ENCODE measurements around the gene IL17C. TPM values are rescaled to one million over a fixed set of nuclear protein-coding genes. Genes with fewer than 3 reads are reported as not detected.
A peak's percentile ranks its signal among the peaks of the same experiment; 100 is the strongest.

The IL17C gene
- total and polyA plus RNA-seq, 2 donors (not counting 1 experiment from before 2014, with no cell fraction given): 1.3 to 1.5 TPM

DNA sequence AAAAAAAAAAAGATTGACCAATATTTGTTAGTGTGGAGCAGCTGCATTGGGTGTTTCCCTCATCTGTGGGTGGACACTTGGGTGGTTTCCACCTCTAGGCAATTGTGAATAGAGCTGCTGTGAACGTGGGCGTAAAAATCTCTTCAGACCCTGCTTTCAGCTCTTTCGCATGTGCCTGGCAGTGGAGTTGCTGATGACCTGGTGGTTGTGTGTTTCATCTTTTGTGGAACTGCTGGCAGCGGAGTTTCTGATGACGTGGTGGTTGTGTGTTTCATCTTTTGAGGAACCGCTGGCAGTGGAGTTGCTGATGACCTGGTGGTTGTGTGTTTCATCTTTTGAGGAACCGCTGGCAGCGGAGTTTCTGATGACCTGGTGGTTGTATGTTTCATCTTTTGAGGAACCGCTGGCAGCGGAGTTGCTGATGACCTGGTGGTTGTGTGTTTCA lies 46.8 kb upstream of the IL17C start:
- no peak overlapping the region for H3K27ac ChIP-seq (ENCODE audit: low read length in 2 of 2)

DNA sequence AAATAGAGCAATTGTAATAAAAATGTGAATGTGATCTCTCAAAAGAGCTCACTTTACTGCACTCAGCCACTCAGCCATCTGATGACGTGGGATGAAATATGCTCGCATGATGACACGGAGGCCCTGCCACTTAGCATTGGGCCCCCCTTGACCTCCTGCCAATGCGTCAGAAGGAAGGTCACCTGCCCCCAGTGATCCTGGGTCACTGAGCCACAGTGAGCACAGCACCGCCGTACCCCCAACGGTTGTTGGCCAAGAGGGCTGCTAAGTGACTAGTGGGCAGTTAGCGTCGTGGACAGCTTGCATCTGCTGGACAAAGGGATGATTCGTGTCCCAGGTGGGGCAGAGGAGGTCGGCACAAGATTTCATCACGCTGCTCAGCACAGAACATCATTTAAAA lies 45.3 kb upstream of the IL17C start:
- Mint-ChIP-seq H3K9me3 (ENCODE audit: insufficient read depth) (no peaks in the 10 kb centered on the region), H3K4me3 (no peak overlapping the region), H3K27me3 (no peaks in the 10 kb centered on the region), H3K27ac (no peak overlapping the region), H3K4me1 (peaks cover 13% of the 10 kb centered on the region)
- peaks cover 77% of the 10 kb centered on the region for H3K79me2 ChIP-seq (ENCODE audit: control insufficient read depth, insufficient read depth, low read length)
- H3K4me3 ChIP-seq (ENCODE audit: control extremely low read depth in 1 of 5, extremely low read depth in 1 of 5, insufficient read depth in 1 of 5, low read depth in 2 of 5, low read length in 4 of 5): no peak overlapping the region
- H4K20me1 ChIP-seq (ENCODE audit: control insufficient read depth, insufficient read depth, low read length, poor library complexity, severe bottlenecking): peaks cover 70% of the 10 kb centered on the region
- H3K36me3 ChIP-seq (replicated peaks in 1 of 2; ENCODE audit: control extremely low read depth in 1 of 2, control insufficient read depth in 1 of 2, extremely low read depth in 1 of 2, insufficient read depth in 2 of 2, low read length in 1 of 2): peaks cover 13 to 36% of the 10 kb centered on the region in 2 experiments
- peaks cover 2 to 9% of the 10 kb centered on the region in 2 donors for H3K4me1 ChIP-seq (ENCODE audit: control insufficient read depth in 2 of 2, insufficient read depth in 2 of 2, low read length in 2 of 2)
- CTCF ChIA-PET: interaction anchor here (1.2 to 1.7 kb wide), 2 partner anchors 40 to 523 kb away, joined by 3 to 6 read pairs; no protein-coding TSS in a partner anchor
- 98% methylated on average over 10 of the region's 12 CpGs for WGBS (ENCODE audit: insufficient coverage)
- no peak overlapping the region for H2AFZ ChIP-seq (ENCODE audit: insufficient read depth, low read depth, low read length, poor library complexity, severe bottlenecking)
- H3K9ac ChIP-seq (ENCODE audit: low read length): no peak overlapping the region
- DNase-seq (no peak), ATAC-seq (ENCODE audit: low read depth) (no peak)
- no peak overlapping the region for H3K4me2 ChIP-seq (replicated peaks; ENCODE audit: low read depth, low read length, poor library complexity, severe bottlenecking)
- intact Hi-C loops (cut with micrococcal nuclease): no loop called here
- H3K27me3 ChIP-seq (replicated peaks in 1 of 4; ENCODE audit: control extremely low read depth in 1 of 4, control insufficient read depth in 3 of 4, insufficient read depth in 4 of 4, low read length in 3 of 4): no peaks in the 10 kb centered on the region
- TF ChIP-seq, protein P1, sequence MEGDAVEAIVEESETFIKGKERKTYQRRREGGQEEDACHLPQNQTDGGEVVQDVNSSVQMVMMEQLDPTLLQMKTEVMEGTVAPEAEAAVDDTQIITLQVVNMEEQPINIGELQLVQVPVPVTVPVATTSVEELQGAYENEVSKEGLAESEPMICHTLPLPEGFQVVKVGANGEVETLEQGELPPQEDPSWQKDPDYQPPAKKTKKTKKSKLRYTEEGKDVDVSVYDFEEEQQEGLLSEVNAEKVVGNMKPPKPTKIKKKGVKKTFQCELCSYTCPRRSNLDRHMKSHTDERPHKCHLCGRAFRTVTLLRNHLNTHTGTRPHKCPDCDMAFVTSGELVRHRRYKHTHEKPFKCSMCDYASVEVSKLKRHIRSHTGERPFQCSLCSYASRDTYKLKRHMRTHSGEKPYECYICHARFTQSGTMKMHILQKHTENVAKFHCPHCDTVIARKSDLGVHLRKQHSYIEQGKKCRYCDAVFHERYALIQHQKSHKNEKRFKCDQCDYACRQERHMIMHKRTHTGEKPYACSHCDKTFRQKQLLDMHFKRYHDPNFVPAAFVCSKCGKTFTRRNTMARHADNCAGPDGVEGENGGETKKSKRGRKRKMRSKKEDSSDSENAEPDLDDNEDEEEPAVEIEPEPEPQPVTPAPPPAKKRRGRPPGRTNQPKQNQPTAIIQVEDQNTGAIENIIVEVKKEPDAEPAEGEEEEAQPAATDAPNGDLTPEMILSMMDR (IDR thresholded peaks at IDR 0.05): no peak
- no peak for TF ChIP-seq EZH2 (IDR thresholded peaks at IDR 0.05; ENCODE audit: borderline replicate concordance, insufficient read depth, low read depth, low read length, poor library complexity, severe bottlenecking)
- POLR2A ChIA-PET: interaction anchor here (0.7 kb wide), 1 partner anchor 33 kb away, joined by 3 read pairs; no protein-coding TSS in a partner anchor
- H3K27ac ChIP-seq (ENCODE audit: low read length in 2 of 2): no peak overlapping the region
- no peaks in the 10 kb centered on the region for H3K9me3 ChIP-seq (ENCODE audit: control extremely low read depth in 1 of 3, control insufficient read depth in 2 of 3, insufficient read depth in 1 of 3, low read length in 2 of 3)

More for the DNA sequence above, 46.8 kb upstream of the IL17C start:
- intact Hi-C loops (cut with micrococcal nuclease): no loop called here
- no peak overlapping the region for H3K9ac ChIP-seq (ENCODE audit: low read length)
- WGBS (ENCODE audit: insufficient coverage): 73% methylated on average over 10 of the region's 10 CpGs
- peaks cover 78% of the 10 kb centered on the region for H3K79me2 ChIP-seq (ENCODE audit: control insufficient read depth, insufficient read depth, low read length)
- DNase-seq (peak; percentile 71), ATAC-seq (ENCODE audit: low read depth) (peak; percentile 54)
- H3K4me2 ChIP-seq (replicated peaks; ENCODE audit: low read depth, low read length, poor library complexity, severe bottlenecking): no peak overlapping the region
- H3K36me3 ChIP-seq (replicated peaks in 1 of 2; ENCODE audit: control extremely low read depth in 1 of 2, control insufficient read depth in 1 of 2, extremely low read depth in 1 of 2, insufficient read depth in 2 of 2, low read length in 1 of 2): peaks cover 16 to 49% of the 10 kb centered on the region in 2 experiments
- H3K4me1 Mint-ChIP-seq: peaks cover 11% of the 10 kb centered on the region
- peak overlapping the region; percentile 6 for H3K27ac Mint-ChIP-seq
- H2AFZ ChIP-seq (ENCODE audit: insufficient read depth, low read depth, low read length, poor library complexity, severe bottlenecking): no peak overlapping the region
- H3K4me3 ChIP-seq (ENCODE audit: control extremely low read depth in 1 of 5, extremely low read depth in 1 of 5, insufficient read depth in 1 of 5, low read depth in 2 of 5, low read length in 4 of 5): no peak overlapping the region
- H3K4me3 Mint-ChIP-seq: peak overlapping the region; percentile 10
- peaks cover 72% of the 10 kb centered on the region for H4K20me1 ChIP-seq (ENCODE audit: control insufficient read depth, insufficient read depth, low read length, poor library complexity, severe bottlenecking)
- no peaks in the 10 kb centered on the region for H3K27me3 Mint-ChIP-seq
- ChIA-PET POLR2A (interaction anchor here (0.7 to 0.9 kb wide), 3 partner anchors 29 to 65 kb away, joined by 3 to 5 read pairs (median 3); no protein-coding TSS in a partner anchor), CTCF (interaction anchor here (1.7 kb wide), 1 partner anchor 42 kb away, joined by 6 read pairs; no protein-coding TSS in a partner anchor)
- H3K9me3 Mint-ChIP-seq (ENCODE audit: insufficient read depth): no peaks in the 10 kb centered on the region
- no peaks in the 10 kb centered on the region for H3K27me3 ChIP-seq (replicated peaks in 1 of 4; ENCODE audit: control extremely low read depth in 1 of 4, control insufficient read depth in 3 of 4, insufficient read depth in 4 of 4, low read length in 3 of 4)
- TF ChIP-seq, protein P1 (IDR thresholded peaks at IDR 0.05): no peak
- no peak for TF ChIP-seq EZH2 (IDR thresholded peaks at IDR 0.05; ENCODE audit: borderline replicate concordance, insufficient read depth, low read depth, low read length, poor library complexity, severe bottlenecking)
- H3K4me1 ChIP-seq (ENCODE audit: control insufficient read depth in 2 of 2, insufficient read depth in 2 of 2, low read length in 2 of 2): peaks cover 2 to 9% of the 10 kb centered on the region in 2 donors
- H3K9me3 ChIP-seq (ENCODE audit: control extremely low read depth in 1 of 3, control insufficient read depth in 2 of 3, insufficient read depth in 1 of 3, low read length in 2 of 3): no peaks in the 10 kb centered on the region

All from B cell (primary cell).